ENCODE data around the gene IFNAR1. TPM values are rescaled to one million over a fixed set of nuclear protein-coding genes. Genes with fewer than 3 reads are reported as not detected.

Gene IFNAR1
- total RNA-seq, 1 experiment from 2014 or later, result 16.2 TPM

- H3K4me3 ChIP-seq, result no peak overlapping the region
- H3K27me3 ChIP-seq (replicated peaks), result no peaks in the 10 kb centered on the region
- no peak for DNase-seq (ENCODE audit: low read depth in 1 of 2, low spot score in 2 of 2)
- peaks cover 19% of the 10 kb centered on the region for H3K4me1 ChIP-seq (replicated peaks)
- peaks cover 18% of the 10 kb centered on the region for H3K9me3 ChIP-seq (replicated peaks)
- H3K27ac ChIP-seq, result no peak overlapping the region
- H3K36me3 ChIP-seq, result no peaks in the 10 kb centered on the region
Observed at GRCh38 chr21:33364830-33365229, 40.1 kb downstream of the IFNAR1 start.

GRCh38 chr21:33367309-33367973 lies 42.7 kb downstream of the IFNAR1 start:
- DNase-seq (ENCODE audit: low read depth in 1 of 2, low spot score in 2 of 2), result no peak
- Histone ChIP-seq H3K9me3 (replicated peaks) (peaks cover 18% of the 10 kb centered on the region), H3K27ac (no peak overlapping the region), H3K27me3 (replicated peaks) (no peaks in the 10 kb centered on the region), H3K4me3 (no peak overlapping the region), H3K4me1 (replicated peaks) (no peaks in the 10 kb centered on the region), H3K36me3 (no peaks in the 10 kb centered on the region)

DNA sequence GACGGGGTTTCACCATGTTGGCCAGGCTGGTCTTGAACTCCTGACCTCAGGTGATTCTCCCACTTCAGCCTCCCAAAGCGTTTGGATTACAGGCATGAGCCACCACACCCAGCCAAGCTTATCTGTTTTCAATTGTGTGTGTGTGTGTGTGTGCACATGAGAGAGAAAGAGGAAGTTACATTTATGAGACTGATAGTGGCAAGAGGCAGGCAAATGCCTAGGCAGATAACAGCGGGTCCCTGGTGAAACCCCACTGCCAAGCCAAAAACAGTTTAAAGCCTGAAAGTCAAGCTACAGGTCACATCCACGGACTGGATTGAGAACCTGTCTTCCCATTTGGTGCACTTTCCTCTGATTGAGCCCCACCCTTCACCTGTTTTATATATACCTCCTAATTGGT lies 43.4 kb downstream of the IFNAR1 start:
- no peak overlapping the region for H3K4me3 ChIP-seq
- no peak for DNase-seq (ENCODE audit: low read depth in 1 of 2, low spot score in 2 of 2)

DNA sequence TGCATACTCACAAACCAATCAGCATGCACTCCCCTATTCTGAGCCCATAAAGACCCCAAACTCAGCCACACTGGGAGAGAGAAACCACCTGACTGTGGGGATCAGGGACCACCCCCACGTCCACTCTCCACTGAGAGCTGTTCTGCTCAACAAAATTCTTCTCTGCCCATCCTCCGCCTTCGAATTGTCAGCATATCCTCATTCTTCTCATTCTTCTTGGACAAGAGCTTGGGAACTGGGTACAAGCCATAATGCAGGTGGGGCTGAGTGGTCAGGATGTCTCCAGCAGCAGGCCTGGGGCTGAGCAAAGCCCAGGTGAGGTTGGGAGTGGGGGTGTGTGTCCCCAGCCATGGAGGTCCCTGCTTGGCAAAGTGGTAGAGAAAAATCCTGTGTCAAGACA lies 43.8 kb downstream of the IFNAR1 start:
- Histone ChIP-seq H3K36me3 (no peaks in the 10 kb centered on the region), H3K27me3 (replicated peaks) (no peaks in the 10 kb centered on the region), H3K4me3 (no peak overlapping the region), H3K9me3 (replicated peaks) (peaks cover 18% of the 10 kb centered on the region), H3K27ac (no peak overlapping the region), H3K4me1 (replicated peaks) (no peaks in the 10 kb centered on the region)
- no peak for DNase-seq (ENCODE audit: low read depth in 1 of 2, low spot score in 2 of 2)

More for the DNA sequence above, 43.4 kb downstream of the IFNAR1 start:
- peaks cover 18% of the 10 kb centered on the region for H3K9me3 ChIP-seq (replicated peaks)
- H3K36me3 ChIP-seq, result no peaks in the 10 kb centered on the region
- H3K4me1 ChIP-seq (replicated peaks), result no peaks in the 10 kb centered on the region
- no peaks in the 10 kb centered on the region for H3K27me3 ChIP-seq (replicated peaks)
- no peak overlapping the region for H3K27ac ChIP-seq

DNA sequence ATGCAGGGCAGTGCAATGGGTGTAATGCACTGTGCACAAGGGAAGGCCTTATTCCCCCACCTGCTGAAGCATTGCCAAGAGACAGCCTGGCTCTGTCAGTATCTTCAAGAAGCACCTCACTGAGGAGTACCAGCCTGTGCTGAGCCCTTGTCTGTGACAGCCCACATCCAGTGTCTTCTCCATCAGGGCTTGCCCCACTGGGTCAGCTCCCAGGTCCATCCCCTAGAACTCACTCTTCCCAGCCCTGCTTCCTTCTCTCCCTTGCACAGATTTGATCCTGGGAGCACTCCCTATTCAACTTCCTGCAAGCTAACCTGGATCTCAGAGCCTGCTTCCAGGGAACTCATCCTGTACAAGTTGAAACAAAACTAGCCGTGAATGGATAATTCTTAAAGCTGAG lies 44.8 kb downstream of the IFNAR1 start:
- H3K36me3 ChIP-seq, result no peaks in the 10 kb centered on the region
- DNase-seq (ENCODE audit: low read depth in 1 of 2, low spot score in 2 of 2), result no peak
- no peak overlapping the region for H3K27ac ChIP-seq
- H3K4me3 ChIP-seq, result no peak overlapping the region
- H3K9me3 ChIP-seq (replicated peaks), result peaks cover 18% of the 10 kb centered on the region
- no peaks in the 10 kb centered on the region for H3K27me3 ChIP-seq (replicated peaks)
- no peaks in the 10 kb centered on the region; the same call in 1 of the 2 replicates for H3K4me1 ChIP-seq (replicated peaks)

DNA sequence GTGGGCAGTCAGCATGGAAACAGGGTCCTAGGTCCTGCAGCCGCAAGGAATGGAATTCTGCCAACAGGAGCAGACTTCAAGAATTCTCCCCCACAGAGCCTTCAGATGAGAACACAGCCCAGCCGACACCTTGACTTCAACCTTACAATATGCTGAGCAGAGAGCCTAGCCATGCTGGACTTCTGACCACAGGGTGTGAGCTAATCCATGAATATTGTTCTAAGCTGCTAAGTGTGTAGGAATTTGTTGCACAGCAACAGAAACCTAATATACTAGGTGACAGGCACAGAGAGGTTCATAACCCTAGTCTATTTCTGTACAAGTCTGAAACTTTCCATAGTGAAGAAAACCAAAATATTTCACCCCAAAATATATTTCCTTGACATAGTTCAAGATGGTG lies 45.5 kb downstream of the IFNAR1 start:
- H3K27me3 ChIP-seq (replicated peaks), result no peaks in the 10 kb centered on the region
- peaks cover 18% of the 10 kb centered on the region for H3K9me3 ChIP-seq (replicated peaks)
- H3K4me3 ChIP-seq, result no peak overlapping the region
- no peak for DNase-seq (ENCODE audit: low read depth in 1 of 2, low spot score in 2 of 2)
- no peaks in the 10 kb centered on the region; the same call in 1 of the 2 replicates for H3K4me1 ChIP-seq (replicated peaks)
- no peaks in the 10 kb centered on the region for H3K36me3 ChIP-seq
- H3K27ac ChIP-seq, result no peak overlapping the region

GRCh38 chr21:33371366-33371765 lies 46.6 kb downstream of the IFNAR1 start:
- peaks cover 18% of the 10 kb centered on the region for H3K9me3 ChIP-seq (replicated peaks)
- no peak overlapping the region for H3K27ac ChIP-seq
- DNase-seq (ENCODE audit: low read depth in 1 of 2, low spot score in 2 of 2), result no peak
- H3K4me1 ChIP-seq (replicated peaks), result no peaks in the 10 kb centered on the region; the same call in 1 of the 2 replicates
- H3K36me3 ChIP-seq, result no peaks in the 10 kb centered on the region
- no peaks in the 10 kb centered on the region for H3K27me3 ChIP-seq (replicated peaks)
- H3K4me3 ChIP-seq, result no peak overlapping the region

GRCh38 chr21:33372582-33372981 lies 47.8 kb downstream of the IFNAR1 start:
- Histone ChIP-seq H3K4me1 (replicated peaks) (no peaks in the 10 kb centered on the region; the same call in 1 of the 2 replicates), H3K36me3 (no peaks in the 10 kb centered on the region), H3K9me3 (replicated peaks) (peaks cover 9% of the 10 kb centered on the region), H3K27me3 (replicated peaks) (no peaks in the 10 kb centered on the region), H3K4me3 (no peak overlapping the region), H3K27ac (no peak overlapping the region)
- DNase-seq (ENCODE audit: low read depth in 1 of 2, low spot score in 2 of 2), result no peak

- H3K4me1 ChIP-seq (replicated peaks), result no peaks in the 10 kb centered on the region; the same call in 1 of the 2 replicates
- no peak overlapping the region for H3K4me3 ChIP-seq
- DNase-seq (ENCODE audit: low read depth in 1 of 2, low spot score in 2 of 2), result no peak
- H3K36me3 ChIP-seq, result no peaks in the 10 kb centered on the region
- no peaks in the 10 kb centered on the region for H3K27me3 ChIP-seq (replicated peaks)
- peaks cover 5% of the 10 kb centered on the region for H3K9me3 ChIP-seq (replicated peaks)
- H3K27ac ChIP-seq, result no peak overlapping the region
Observed at GRCh38 chr21:33373451-33373850, 48.7 kb downstream of the IFNAR1 start.

- H3K4me1 ChIP-seq (replicated peaks), result no peaks in the 10 kb centered on the region; the same call in 1 of the 2 replicates
- DNase-seq (ENCODE audit: low read depth in 1 of 2, low spot score in 2 of 2), result no peak
Observed at GRCh38 chr21:33374080-33374449, 49.3 kb downstream of the IFNAR1 start.

GRCh38 chr21:33374450-33375096 lies 49.8 kb downstream of the IFNAR1 start:
- peaks cover 2% of the 10 kb centered on the region; the same call in 1 of the 2 replicates for H3K9me3 ChIP-seq (replicated peaks)
- peak in 1 of 2 experiments; percentile 25 for DNase-seq (ENCODE audit: low read depth in 1 of 2, low spot score in 2 of 2)
- H3K27me3 ChIP-seq (replicated peaks), result no peaks in the 10 kb centered on the region
- peaks cover 2% of the 10 kb centered on the region for H3K4me1 ChIP-seq (replicated peaks)
- H3K27ac ChIP-seq, result no peak overlapping the region
- H3K36me3 ChIP-seq, result no peaks in the 10 kb centered on the region
- no peak overlapping the region for H3K4me3 ChIP-seq

More at GRCh38 chr21:33374080-33374449, 49.3 kb downstream of the IFNAR1 start:
- Histone ChIP-seq H3K27me3 (replicated peaks) (no peaks in the 10 kb centered on the region), H3K9me3 (replicated peaks) (peaks cover 4% of the 10 kb centered on the region; the same call in 1 of the 2 replicates), H3K4me3 (no peak overlapping the region), H3K27ac (no peak overlapping the region), H3K36me3 (no peaks in the 10 kb centered on the region)

- Histone ChIP-seq H3K36me3 (no peaks in the 10 kb centered on the region), H3K27ac (no peak overlapping the region), H3K9me3 (replicated peaks) (no peaks in the 10 kb centered on the region), H3K4me3 (no peak overlapping the region), H3K4me1 (replicated peaks) (peaks cover 8% of the 10 kb centered on the region), H3K27me3 (replicated peaks) (no peaks in the 10 kb centered on the region)
- no peak for DNase-seq (ENCODE audit: low read depth in 1 of 2, low spot score in 2 of 2)
Observed at GRCh38 chr21:33375101-33375644, 50.4 kb downstream of the IFNAR1 start.

DNA sequence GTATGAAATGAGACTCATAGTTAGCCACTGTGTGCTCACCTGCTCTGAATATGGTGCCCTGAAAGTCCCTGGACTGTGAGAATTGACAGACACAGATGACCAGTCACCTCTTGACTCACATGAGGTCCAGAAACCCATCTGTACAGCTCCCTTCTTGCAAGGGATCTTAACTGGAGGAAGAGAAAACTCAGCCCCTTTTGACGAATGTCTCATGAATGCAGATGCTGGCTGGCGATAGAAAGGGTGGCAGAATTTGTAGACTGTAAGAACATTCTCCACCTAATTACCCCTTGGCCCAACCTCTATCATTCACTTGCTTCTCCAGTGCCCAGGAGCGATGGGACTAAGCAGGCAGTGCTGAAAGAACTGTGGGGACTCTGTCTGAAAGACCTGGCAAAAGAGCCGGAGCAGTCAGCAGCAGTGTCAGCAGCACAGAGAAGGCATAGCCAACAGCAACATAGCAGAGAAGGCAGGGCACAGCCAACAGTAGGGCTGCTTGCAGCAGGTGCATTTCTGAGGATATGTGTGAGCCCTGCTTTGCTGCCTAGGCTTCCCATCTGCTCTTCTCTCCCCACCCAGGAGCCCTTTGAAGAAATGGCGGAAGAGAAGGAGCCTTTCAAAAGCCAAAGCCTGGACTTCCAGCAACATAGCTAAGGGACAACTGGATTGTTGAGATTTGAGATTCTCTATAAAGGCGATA lies 52.6 kb downstream of the IFNAR1 start:
- H3K27ac ChIP-seq, result no peak overlapping the region
- DNase-seq (ENCODE audit: low read depth in 1 of 2, low spot score in 2 of 2), result no peak
- no peaks in the 10 kb centered on the region for H3K9me3 ChIP-seq (replicated peaks)
- H3K36me3 ChIP-seq, result no peaks in the 10 kb centered on the region
- peaks cover 20% of the 10 kb centered on the region for H3K4me1 ChIP-seq (replicated peaks)
- no peak overlapping the region for H3K4me3 ChIP-seq
- no peaks in the 10 kb centered on the region for H3K27me3 ChIP-seq (replicated peaks)

GRCh38 chr21:33378081-33378480 lies 53.3 kb downstream of the IFNAR1 start:
- DNase-seq (ENCODE audit: low read depth in 1 of 2, low spot score in 2 of 2), result no peak
- Histone ChIP-seq H3K27ac (no peak overlapping the region), H3K9me3 (replicated peaks) (no peaks in the 10 kb centered on the region), H3K4me3 (no peak overlapping the region), H3K36me3 (no peaks in the 10 kb centered on the region), H3K4me1 (replicated peaks) (peaks cover 27% of the 10 kb centered on the region), H3K27me3 (replicated peaks) (no peaks in the 10 kb centered on the region)
